CD14-positive monocyte (primary cell): ENCODE results near the gene RNF26. TPM values are rescaled to one million over a fixed set of nuclear protein-coding genes. Genes with fewer than 3 reads are reported as not detected.

ENCODE experiments used
- DNase-seq, 3 donors: peaks; one replicate each; pipeline ENCODE4 v3.0.0-alpha.2; 2011 to 2022
- H2AFZ ChIP-seq: 2 replicates; pipeline ENCODE4 v1.6.0; 2012; ENCODE audit warnings: mild to moderate bottlenecking, low read depth, low read length, inconsistent platforms; ENCODE audit not compliant: insufficient read depth, poor library complexity, severe bottlenecking
- H3K27ac ChIP-seq, 2 donors: 1 replicate in 1 of 2; 2 replicates in 1 of 2; pipeline ENCODE4 v1.5.1; 2012 to 2013; ENCODE audit warnings: low read length in 2 of 2, control low read depth in 1 of 2, inconsistent platforms in 1 of 2, low read depth in 1 of 2, mild to moderate bottlenecking in 1 of 2
- H3K27me3 ChIP-seq, 2 donors: one replicate each; pipeline versions ENCODE4 v1.6.0 to v1.6.1; 2011 to 2013; ENCODE audit warnings: low read length in 2 of 2; ENCODE audit not compliant: control insufficient read depth in 2 of 2, insufficient read depth in 2 of 2
- H3K36me3 ChIP-seq, 2 donors: replicated peaks in 1 of 2; 1 replicate in 1 of 2; 2 replicates in 1 of 2; pipeline versions ENCODE4 v1.5.1 to v1.6.1; 2012 to 2013; ENCODE audit warnings: low read length in 2 of 2, control low read depth in 1 of 2, inconsistent platforms in 1 of 2, mild to moderate bottlenecking in 1 of 2; ENCODE audit not compliant: insufficient read depth in 2 of 2, control insufficient read depth in 1 of 2
- H3K4me1 ChIP-seq, 2 donors: 1 replicate in 1 of 2; 2 replicates in 1 of 2; pipeline versions ENCODE4 v1.5.1 to v1.6.1; 2012 to 2013; ENCODE audit warnings: low read length in 2 of 2, control low read depth in 1 of 2, inconsistent platforms in 1 of 2, mild to moderate bottlenecking in 1 of 2, moderate library complexity in 1 of 2; ENCODE audit not compliant: insufficient read depth in 2 of 2, control insufficient read depth in 1 of 2
- H3K4me2 ChIP-seq: replicated peaks from 2 replicates; pipeline ENCODE3; 2012; ENCODE audit warnings: low read length, moderate library complexity, mild to moderate bottlenecking; ENCODE audit not compliant: poor library complexity, severe bottlenecking; ENCODE audit errors: extremely low read depth
- H3K4me3 ChIP-seq, 3 experiments: fragments of 200-600 bp in 1 of 3; sonication (generic) in 1 of 3; replicated peaks in 1 of 3; 1 replicate in 2 of 3; 2 replicates in 1 of 3; pipeline ENCODE4 v1.5.1; 2011 to 2013; ENCODE audit warnings: low read length in 3 of 3, mild to moderate bottlenecking in 3 of 3, control low read depth in 2 of 3, low read depth in 2 of 3, inconsistent platforms in 1 of 3, moderate library complexity in 1 of 3
- H3K79me2 ChIP-seq: 2 replicates; pipeline ENCODE4 v1.6.0; 2012; ENCODE audit warnings: mild to moderate bottlenecking, control low read depth, inconsistent platforms, low read length, moderate library complexity; ENCODE audit not compliant: insufficient read depth
- H3K9ac ChIP-seq: 2 replicates; pipeline ENCODE4 v1.6.0; 2017; ENCODE audit warnings: low read length, mild to moderate bottlenecking; ENCODE audit not compliant: insufficient read depth, poor library complexity, severe bottlenecking
- H3K9me3 ChIP-seq, 2 donors: replicated peaks in 1 of 2; 1 replicate in 1 of 2; 2 replicates in 1 of 2; pipeline versions ENCODE4 v1.5.1 to v1.6.1; 2012 to 2013; ENCODE audit warnings: low read length in 2 of 2, control low read depth in 1 of 2; ENCODE audit not compliant: control insufficient read depth in 1 of 2, insufficient read depth in 1 of 2
- H4K20me1 ChIP-seq: 2 replicates; pipeline ENCODE4 v1.6.0; 2012; ENCODE audit warnings: mild to moderate bottlenecking, low read length, control low read depth, moderate library complexity; ENCODE audit not compliant: insufficient read depth
- H3K27ac Mint-ChIP-seq, 7 donors: one replicate each; pipeline ENCODE4 v1.8.0; 2020; ENCODE audit warnings: mild to moderate bottlenecking in 7 of 7, mixed read lengths in 7 of 7, moderate library complexity in 6 of 7, inconsistent platforms in 2 of 7
- H3K27me3 Mint-ChIP-seq, 3 donors: one replicate each; pipeline ENCODE4 v1.8.0; 2021 to 2022; ENCODE audit warnings: low read depth in 3 of 3, mild to moderate bottlenecking in 3 of 3, mixed read lengths in 3 of 3, moderate library complexity in 3 of 3, inconsistent platforms in 1 of 3
- H3K36me3 Mint-ChIP-seq, 2 donors: one replicate each; pipeline ENCODE4 v1.8.0; 2020; ENCODE audit warnings: mixed read lengths in 2 of 2, inconsistent platforms in 1 of 2, mild to moderate bottlenecking in 1 of 2
- H3K4me1 Mint-ChIP-seq: one replicate; pipeline ENCODE4 v1.8.0; 2020; ENCODE audit warnings: mild to moderate bottlenecking, mixed read lengths
- H3K4me3 Mint-ChIP-seq, 2 donors: one replicate each; pipeline ENCODE4 v1.8.0; 2020; ENCODE audit warnings: mild to moderate bottlenecking in 2 of 2, mixed read lengths in 2 of 2, moderate library complexity in 1 of 2
- H3K9me3 Mint-ChIP-seq, 7 donors: one replicate each; pipeline ENCODE4 v1.8.0; 2020 to 2022; ENCODE audit warnings: mixed read lengths in 7 of 7, mild to moderate bottlenecking in 6 of 7, moderate library complexity in 6 of 7, inconsistent platforms in 2 of 7
- WGBS: methylation state at CpG from one replicate; pipeline ENCODE4 v1.1.5; 2013; ENCODE audit warnings: missing lambda C conversion rate; ENCODE audit not compliant: insufficient coverage; 5-methylcytosine and 5-hydroxymethylcytosine counted together
- intact Hi-C, 2 donors: fragments of 100-400 bp; cut with micrococcal nuclease; formaldehyde crosslinking; loops; one replicate each; pipeline versions ENCODE4 v1.15.0 to v1.15.1; 2023
- polyA plus RNA-seq, 3 donors: library from polyadenylated mRNA; depleted of rRNA in 1 of 3; unstranded in 2 of 3; stranded (reverse) in 1 of 3; fragments of 300-500 nt in 2 of 3; fragments of >200 nt in 1 of 3; fragmentation: Illumina TruSeq in 2 of 3; gene quantifications; 1 replicate in 2 of 3; 2 replicates in 1 of 3; pipeline ENCODE4 v1.2.3, GENCODE V29; 2012 to 2021
- TF ChIP-seq, protein P1 (sequence below): fragments of 200-600 bp; IDR thresholded peaks from one replicate; pipeline ENCODE4 v1.8.0; 2022; ENCODE audit warnings: antibody characterized with exemption, mild to moderate bottlenecking

Gene RNF26
- polyA plus RNA-seq, 3 donors = 6.8 to 27.6 (median 20.5) TPM

DNA sequence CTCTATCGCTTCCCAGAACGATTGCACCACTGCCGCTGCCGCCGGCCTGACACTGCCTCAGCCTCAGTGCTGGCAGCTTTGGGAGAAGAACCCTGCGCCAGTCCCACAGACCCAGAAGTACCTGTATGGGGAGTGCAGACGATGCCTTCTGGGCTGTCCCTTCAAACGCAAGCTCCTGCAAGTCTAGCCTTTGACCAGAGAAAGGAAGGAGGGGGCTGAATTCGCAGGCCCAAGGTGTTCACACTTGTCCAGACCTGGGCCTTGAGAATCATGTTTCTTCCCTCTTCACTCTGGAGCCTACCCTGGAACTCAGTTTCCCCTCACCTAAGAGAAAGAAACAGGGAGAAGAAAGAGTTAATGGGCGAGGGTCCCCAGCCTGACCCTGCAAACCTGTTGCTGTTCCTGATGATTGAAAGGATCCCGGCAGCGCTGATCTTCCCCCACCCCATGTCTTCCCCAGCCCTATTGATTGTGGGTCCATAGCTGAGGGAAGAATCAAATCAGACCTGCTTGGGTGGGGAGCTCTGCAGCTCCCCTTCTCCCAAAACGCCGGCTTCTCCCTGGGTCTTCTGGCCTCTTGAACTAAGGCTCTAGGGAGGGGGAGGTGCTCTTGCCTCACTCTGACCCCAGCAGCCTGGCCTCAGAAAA, 16.6 kb upstream of the RNF26 start:
- H3K9me3 ChIP-seq = peaks cover 0 to 10% of the 10 kb centered on the region in 2 donors
- H3K4me3 ChIP-seq = no peak overlapping the region
- DNase-seq = no peak
- intact Hi-C loops = no loop called here
- H3K79me2 ChIP-seq = no peaks in the 10 kb centered on the region
- H3K4me2 ChIP-seq = no peak overlapping the region
- Mint-ChIP-seq H3K27me3 (peaks cover 75 to 86% (median 79%) of the 10 kb centered on the region in 3 donors), H3K36me3 (peaks cover 0 to 8% of the 10 kb centered on the region in 2 donors), H3K27ac (peak overlapping the region in 1 of 7 donors; percentile 3), H3K4me3 (peak overlapping the region in 1 of 2 donors; percentile 83), H3K9me3 (peaks cover 0 to 8% (median 2%) of the 10 kb centered on the region in 7 donors), H3K4me1 (peaks cover 31% of the 10 kb centered on the region)
- TF ChIP-seq, protein P1, sequence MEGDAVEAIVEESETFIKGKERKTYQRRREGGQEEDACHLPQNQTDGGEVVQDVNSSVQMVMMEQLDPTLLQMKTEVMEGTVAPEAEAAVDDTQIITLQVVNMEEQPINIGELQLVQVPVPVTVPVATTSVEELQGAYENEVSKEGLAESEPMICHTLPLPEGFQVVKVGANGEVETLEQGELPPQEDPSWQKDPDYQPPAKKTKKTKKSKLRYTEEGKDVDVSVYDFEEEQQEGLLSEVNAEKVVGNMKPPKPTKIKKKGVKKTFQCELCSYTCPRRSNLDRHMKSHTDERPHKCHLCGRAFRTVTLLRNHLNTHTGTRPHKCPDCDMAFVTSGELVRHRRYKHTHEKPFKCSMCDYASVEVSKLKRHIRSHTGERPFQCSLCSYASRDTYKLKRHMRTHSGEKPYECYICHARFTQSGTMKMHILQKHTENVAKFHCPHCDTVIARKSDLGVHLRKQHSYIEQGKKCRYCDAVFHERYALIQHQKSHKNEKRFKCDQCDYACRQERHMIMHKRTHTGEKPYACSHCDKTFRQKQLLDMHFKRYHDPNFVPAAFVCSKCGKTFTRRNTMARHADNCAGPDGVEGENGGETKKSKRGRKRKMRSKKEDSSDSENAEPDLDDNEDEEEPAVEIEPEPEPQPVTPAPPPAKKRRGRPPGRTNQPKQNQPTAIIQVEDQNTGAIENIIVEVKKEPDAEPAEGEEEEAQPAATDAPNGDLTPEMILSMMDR = no peak
- 27% methylated on average over 6 of the region's 14 CpGs for WGBS
- peaks cover 28 to 84% of the 10 kb centered on the region in 2 donors for H3K27me3 ChIP-seq
- H3K4me1 ChIP-seq = peaks cover 37 to 38% of the 10 kb centered on the region in 2 donors
- no peak overlapping the region for H2AFZ ChIP-seq
- H4K20me1 ChIP-seq = no peaks in the 10 kb centered on the region
- no peak overlapping the region for H3K27ac ChIP-seq
- H3K36me3 ChIP-seq = no peaks in the 10 kb centered on the region
- no peak overlapping the region for H3K9ac ChIP-seq

DNA sequence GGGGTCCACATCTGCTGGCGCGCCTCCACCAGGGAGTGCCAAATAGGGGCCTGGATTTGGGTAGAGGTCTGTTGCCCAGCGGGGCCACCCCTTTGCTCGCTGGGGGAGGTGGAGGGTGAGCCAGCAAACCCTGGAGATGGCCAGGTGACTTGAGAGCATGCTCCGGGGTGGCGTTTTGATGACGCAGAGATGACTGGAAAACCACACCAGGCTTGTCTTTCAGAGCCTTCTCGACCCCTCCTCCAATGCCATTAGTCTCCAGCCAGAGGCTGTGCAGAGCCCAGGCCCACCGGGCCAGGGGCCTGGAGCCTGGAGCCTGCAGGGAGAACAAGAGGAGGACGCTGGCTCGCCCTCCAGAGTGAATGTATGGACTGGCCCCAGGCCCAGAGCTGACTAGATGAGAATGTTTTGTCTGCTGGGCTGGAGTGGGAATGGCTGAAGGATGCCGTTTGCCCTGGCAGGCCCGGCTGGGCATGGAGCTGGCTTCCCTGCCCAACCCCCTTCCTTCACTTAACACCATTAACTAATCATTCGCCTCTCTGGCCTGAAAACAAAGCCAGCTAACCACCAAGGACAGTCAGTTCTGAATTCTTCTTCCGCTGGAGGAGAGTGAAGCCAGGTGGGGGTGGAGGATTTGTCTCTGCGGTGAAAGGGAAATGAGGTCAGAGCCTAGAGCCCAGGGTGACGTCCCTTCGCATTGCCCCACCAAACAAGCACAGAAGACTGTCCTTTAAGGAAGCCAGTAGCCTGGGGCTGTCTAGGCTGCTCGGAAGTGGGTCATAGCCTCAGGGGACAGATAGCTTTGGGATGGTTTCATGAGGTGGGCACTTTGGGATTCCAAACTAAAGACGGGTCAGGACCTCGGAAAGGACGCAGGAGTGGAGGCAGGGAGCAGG, 15.8 kb upstream of the RNF26 start:
- TF ChIP-seq, protein P1 = no peak
- Histone ChIP-seq H3K27ac (no peak overlapping the region), H3K4me1 (peaks cover 37 to 38% of the 10 kb centered on the region in 2 donors), H2AFZ (no peak overlapping the region), H3K36me3 (no peaks in the 10 kb centered on the region), H3K9ac (no peak overlapping the region), H3K9me3 (peaks cover 0 to 10% of the 10 kb centered on the region in 2 donors), H3K4me3 (no peak overlapping the region), H3K79me2 (no peaks in the 10 kb centered on the region), H3K27me3 (peaks cover 28 to 84% of the 10 kb centered on the region in 2 donors), H3K4me2 (no peak overlapping the region), H4K20me1 (no peaks in the 10 kb centered on the region)
- peaks cover 0 to 8% (median 2%) of the 10 kb centered on the region in 7 donors for H3K9me3 Mint-ChIP-seq
- intact Hi-C loops = no loop called here
- H3K36me3 Mint-ChIP-seq = peaks cover 0 to 8% of the 10 kb centered on the region in 2 donors
- DNase-seq = peak in 1 of 3 donors; percentile 44
- peak overlapping the region in 3 of 7 donors; percentile 23 to 73 (median 28) for H3K27ac Mint-ChIP-seq
- WGBS = 84% methylated on average over 11 of the region's 22 CpGs
- peaks cover 31% of the 10 kb centered on the region for H3K4me1 Mint-ChIP-seq
- peaks cover 69 to 85% (median 78%) of the 10 kb centered on the region in 3 donors for H3K27me3 Mint-ChIP-seq
- H3K4me3 Mint-ChIP-seq = peak overlapping the region in 1 of 2 donors; percentile 83
